ENCODE measurements around the gene ARHGAP12.

ARHGAP12 gene

GRCh38 chr10:31954410-31955191, 26.0 kb upstream of the ARHGAP12 start:
- DNase-seq (ENCODE audit: insufficient read length, low spot score) (no peak), FAIRE-seq (no peak)
- no peak for TF ChIP-seq CTCF (IDR thresholded peaks at IDR 0.05; ENCODE audit: insufficient read depth, missing control alignments)

DNA sequence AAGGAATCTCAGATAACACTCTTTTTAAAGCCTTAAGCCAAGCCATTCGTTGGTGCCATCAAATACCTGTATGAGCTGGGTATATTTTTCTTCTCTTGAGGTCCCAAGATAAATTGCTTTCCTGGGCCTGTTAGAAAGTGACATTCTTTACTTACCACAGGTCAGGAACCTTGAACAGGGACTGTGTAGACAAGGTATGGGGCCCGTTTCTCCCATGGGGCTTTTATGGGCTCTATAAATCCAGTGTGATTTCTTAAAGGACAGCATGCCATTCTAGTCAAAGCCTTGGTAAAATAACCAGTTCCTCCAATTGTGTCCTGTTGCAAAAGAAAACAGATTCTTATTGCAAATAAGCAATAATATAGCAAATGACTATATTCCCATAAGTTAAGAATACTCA, 24.8 kb upstream of the ARHGAP12 start:
- no peak for DNase-seq (ENCODE audit: insufficient read length, low spot score)
- TF ChIP-seq CTCF (IDR thresholded peaks at IDR 0.05; ENCODE audit: insufficient read depth, missing control alignments): no peak
- no peak for FAIRE-seq

DNA sequence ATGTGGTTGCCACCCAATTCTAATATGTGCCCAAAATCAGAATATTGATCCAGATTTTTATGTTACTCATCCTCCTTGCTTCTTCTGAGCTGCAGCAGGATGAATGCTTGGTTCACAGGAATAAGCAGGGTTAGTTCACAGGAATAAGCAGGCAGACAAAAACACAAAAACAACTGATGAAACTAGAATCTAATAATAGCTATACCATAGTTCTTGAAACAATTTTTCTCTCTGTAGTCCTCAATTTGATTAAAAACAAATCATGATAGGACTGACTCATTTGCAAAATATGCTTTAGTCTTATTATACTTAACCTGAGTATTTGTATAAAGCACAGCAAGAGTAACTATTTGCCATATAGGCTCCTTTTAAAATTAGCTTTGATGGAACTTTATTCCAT, 24.4 kb upstream of the ARHGAP12 start:
- TF ChIP-seq CTCF (IDR thresholded peaks at IDR 0.05; ENCODE audit: insufficient read depth, missing control alignments): no peak
- DNase-seq (ENCODE audit: insufficient read length, low spot score): no peak
- FAIRE-seq: no peak

DNA sequence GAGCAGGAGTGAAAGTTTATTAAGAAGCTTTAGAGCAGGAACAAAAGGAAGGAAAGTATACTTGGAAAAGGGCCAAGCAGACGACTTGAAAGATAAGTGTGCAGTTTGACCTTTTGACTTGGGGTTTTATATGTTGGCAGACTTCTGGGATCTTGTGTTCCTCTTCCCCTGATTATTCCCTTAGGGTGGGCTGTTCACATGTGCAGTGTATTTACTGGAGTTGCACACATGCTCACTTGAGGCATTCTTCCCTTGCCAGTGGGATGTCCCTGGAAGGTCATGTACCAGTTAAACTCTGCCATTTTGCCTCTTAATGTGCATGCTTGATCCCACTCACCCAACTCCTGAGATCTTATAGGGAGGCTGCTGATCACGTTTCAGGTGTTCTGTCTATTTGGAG, 23.4 kb upstream of the ARHGAP12 start:
- no peak for TF ChIP-seq CTCF (IDR thresholded peaks at IDR 0.05; ENCODE audit: insufficient read depth, missing control alignments)
- DNase-seq (ENCODE audit: insufficient read length, low spot score) (no peak), FAIRE-seq (no peak)

DNA sequence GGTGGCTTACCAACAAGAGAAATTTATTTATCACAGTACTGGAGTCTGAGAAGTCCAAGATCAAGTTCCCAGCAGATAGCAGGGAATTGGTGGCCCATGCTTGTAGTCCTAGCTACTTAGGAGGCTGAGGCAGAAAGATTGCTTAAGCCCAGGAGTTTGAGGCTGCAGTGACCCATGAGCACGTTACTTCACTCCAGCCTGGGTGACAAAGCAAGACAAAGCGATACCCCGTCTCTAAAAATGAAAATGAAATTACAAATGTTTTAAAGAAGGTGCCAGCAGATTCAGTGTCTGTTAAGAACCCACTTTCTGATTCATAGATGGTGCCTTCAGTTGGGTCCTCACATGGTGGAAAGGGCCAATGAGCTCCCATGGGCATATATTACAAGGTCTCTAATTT, 20.6 kb upstream of the ARHGAP12 start:
- DNase-seq (ENCODE audit: insufficient read length, low spot score): no peak
- no peak for FAIRE-seq
- TF ChIP-seq CTCF (IDR thresholded peaks at IDR 0.05; ENCODE audit: insufficient read depth, missing control alignments): no peak

GRCh38 chr10:31948021-31948420, 19.4 kb upstream of the ARHGAP12 start:
- DNase-seq (ENCODE audit: insufficient read length, low spot score) (no peak), FAIRE-seq (no peak)
- TF ChIP-seq CTCF (IDR thresholded peaks at IDR 0.05; ENCODE audit: insufficient read depth, missing control alignments): no peak

DNA sequence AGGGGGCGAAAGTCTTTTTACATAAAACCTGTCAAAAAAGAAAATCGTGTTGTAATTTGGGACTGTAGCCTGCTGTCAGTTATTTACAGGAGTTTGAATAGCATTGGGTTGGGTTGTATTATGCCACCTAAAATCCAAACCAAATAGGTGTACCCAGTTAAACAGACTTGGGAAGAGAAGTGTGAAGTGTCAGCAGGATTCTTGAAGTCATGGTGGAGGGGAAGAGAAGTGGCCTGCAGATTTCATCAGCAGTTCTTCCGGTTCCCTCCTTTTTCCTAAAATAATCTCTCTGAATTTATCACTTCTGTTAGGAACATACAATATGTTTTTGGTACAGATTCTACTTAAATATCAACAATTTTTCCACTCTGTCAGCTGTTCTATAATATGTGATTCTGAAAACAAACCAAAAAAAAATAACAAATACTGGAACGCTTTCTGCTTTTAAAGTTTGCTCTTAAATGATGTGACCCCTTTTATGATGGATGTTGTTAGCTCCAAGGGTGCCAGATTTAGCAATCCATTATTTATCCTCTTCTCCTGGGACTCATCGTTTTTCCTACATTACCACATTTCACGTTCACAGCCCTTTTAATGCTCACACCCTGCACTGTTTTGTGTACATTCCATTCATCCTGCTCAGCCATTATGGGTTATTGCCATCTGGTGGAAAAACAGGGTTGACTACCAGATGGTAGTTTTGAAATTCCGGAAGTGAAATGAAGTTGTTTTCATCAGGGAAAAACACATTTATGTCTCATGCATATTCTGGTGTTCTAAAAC, 18.7 kb upstream of the ARHGAP12 start:
- DNase-seq (ENCODE audit: insufficient read length, low spot score): no peak
- peak; percentile 62 for TF ChIP-seq CTCF (IDR thresholded peaks at IDR 0.05; ENCODE audit: insufficient read depth, missing control alignments)
- no peak for FAIRE-seq

Data from D721Med (cell line).